Measurements from ENCODE around the gene SYNJ2.

GRCh38 chr6:158113802-158114201 lies 132.1 kb downstream of the SYNJ2 start:
- TF ChIP-seq CTCF (IDR thresholded peaks at IDR 0.05; ENCODE audit: borderline replicate concordance, extremely low read depth, low read length, poor library complexity, severe bottlenecking) = no peak
- no peak for TF ChIP-seq EZH2 (IDR thresholded peaks at IDR 0.05; ENCODE audit: borderline replicate concordance, low read depth, low read length, severe bottlenecking)
